Femur (tissue), 1 donor: ENCODE results near the gene PRRT3.
"Not testable (repeated sequence)": the region's sequence is repeated elsewhere in the genome, so short reads cannot be mapped to it uniquely, and the experiment has no call there.

Source experiments
- DNase-seq: peaks from one replicate; pipeline ENCODE4 v3.0.0-alpha.2; 2017

PRRT3 gene

GRCh38 chr3:9897408-9898372 is 54.5 kb downstream of the PRRT3 start:
- DNase-seq = no peak

GRCh38 chr3:9896755-9897407 is 55.3 kb downstream of the PRRT3 start:
- DNase-seq = not testable (repeated sequence)

- not testable (repeated sequence) for DNase-seq
These were observed 56.5 kb downstream of the PRRT3 start for GRCh38 chr3:9895715-9896114.
